ENCODE measurements around the gene TEX2.

GRCh38 chr17:64231567-64232141 is 31.4 kb downstream of the TEX2 start:
- no peak for TF ChIP-seq CTCF (IDR thresholded peaks at IDR 0.05)
- no peak for TF ChIP-seq REST (IDR thresholded peaks at IDR 0.05; ENCODE audit: insufficient read depth in 1 of 2, low read depth in 2 of 2, low read length in 1 of 2)

All from Panc1 (cell line).